Measurements from ENCODE around the gene TYROBP.
"Not testable (repeated sequence)": the region's sequence is repeated elsewhere in the genome, so short reads cannot be mapped to it uniquely, and the experiment has no call there.

TYROBP gene

GRCh38 chr19:35931874-35932202, 23.7 kb upstream of the TYROBP start:
- no peak for DNase-seq (ENCODE audit: low spot score)

- DNase-seq (ENCODE audit: low spot score): peak; percentile 100
Measured at GRCh38 chr19:35931161-35931873, 23.2 kb upstream of the TYROBP start.

- DNase-seq (ENCODE audit: low spot score): peak; percentile 60
Measured at GRCh38 chr19:35929876-35930275, 21.8 kb upstream of the TYROBP start.

GRCh38 chr19:35928507-35928906, 20.4 kb upstream of the TYROBP start:
- no peak for DNase-seq (ENCODE audit: low spot score)

GRCh38 chr19:35925501-35925900, 17.4 kb upstream of the TYROBP start:
- no peak for DNase-seq (ENCODE audit: low spot score)

- DNase-seq (ENCODE audit: low spot score): no peak
Measured at GRCh38 chr19:35921012-35921411, 12.9 kb upstream of the TYROBP start.

GRCh38 chr19:35919306-35919705, 11.2 kb upstream of the TYROBP start:
- DNase-seq (ENCODE audit: low spot score): no peak

GRCh38 chr19:35915443-35915842, 7.3 kb upstream of the TYROBP start:
- DNase-seq (ENCODE audit: low spot score): no peak

GRCh38 chr19:35913589-35913988, 5.5 kb upstream of the TYROBP start:
- no peak for DNase-seq (ENCODE audit: low spot score)

- peak; percentile 39 for DNase-seq (ENCODE audit: low spot score)
Measured at GRCh38 chr19:35911790-35912189, 3.7 kb upstream of the TYROBP start.

GRCh38 chr19:35911173-35911572, 3.1 kb upstream of the TYROBP start:
- no peak for DNase-seq (ENCODE audit: low spot score)

- not testable (repeated sequence) for DNase-seq (ENCODE audit: low spot score)
Measured at GRCh38 chr19:35910355-35910754, 2.3 kb upstream of the TYROBP start.

- DNase-seq (ENCODE audit: low spot score): no peak
Measured at GRCh38 chr19:35909684-35910035, 1.6 kb upstream of the TYROBP start.

- peak; percentile 23 for DNase-seq (ENCODE audit: low spot score)
Measured at GRCh38 chr19:35908973-35909683, 1.0 kb upstream of the TYROBP start.

GRCh38 chr19:35907377-35907745, 734 bp downstream of the TYROBP start:
- no peak for DNase-seq (ENCODE audit: low spot score)

GRCh38 chr19:35905178-35905727, 2.8 kb downstream of the TYROBP start:
- DNase-seq (ENCODE audit: low spot score): no peak

- DNase-seq (ENCODE audit: low spot score): no peak
Measured at GRCh38 chr19:35904311-35905068, 3.6 kb downstream of the TYROBP start.

GRCh38 chr19:35903550-35904179, 4.4 kb downstream of the TYROBP start:
- peak; percentile 89 for DNase-seq (ENCODE audit: low spot score)

- DNase-seq (ENCODE audit: low spot score): no peak
Measured at GRCh38 chr19:35902870-35903475, 5.1 kb downstream of the TYROBP start.

- peak; percentile 37 for DNase-seq (ENCODE audit: low spot score)
Measured at GRCh38 chr19:35901854-35902661, 6.0 kb downstream of the TYROBP start, which contains the start of gene HCST. Gene HCST (plus strand): TSS chr19:35902529. CDS start chr19:35902594, 65 bp downstream.

- DNase-seq (ENCODE audit: low spot score): no peak
Measured at GRCh38 chr19:35901055-35901644, 6.9 kb downstream of the TYROBP start.

Data from CD4-positive, alpha-beta T cell treated with Interleukin-2 at 100 ng/mL for 4 hours (primary cell).